GM10266 (cell line): ENCODE results near the gene EDNRA.

Experiments
- DNase-seq: peaks from one replicate; pipeline ENCODE4 v3.0.0; 2012; ENCODE audit errors: extremely low spot score
- CTCF ChIP-seq: IDR thresholded peaks from 2 replicates; pipeline ENCODE4 v1.5.1; 2012; ENCODE audit warnings: mild to moderate bottlenecking, low read depth; ENCODE audit not compliant: control insufficient read depth, insufficient read depth; ENCODE audit errors: missing control alignments

EDNRA gene

DNA sequence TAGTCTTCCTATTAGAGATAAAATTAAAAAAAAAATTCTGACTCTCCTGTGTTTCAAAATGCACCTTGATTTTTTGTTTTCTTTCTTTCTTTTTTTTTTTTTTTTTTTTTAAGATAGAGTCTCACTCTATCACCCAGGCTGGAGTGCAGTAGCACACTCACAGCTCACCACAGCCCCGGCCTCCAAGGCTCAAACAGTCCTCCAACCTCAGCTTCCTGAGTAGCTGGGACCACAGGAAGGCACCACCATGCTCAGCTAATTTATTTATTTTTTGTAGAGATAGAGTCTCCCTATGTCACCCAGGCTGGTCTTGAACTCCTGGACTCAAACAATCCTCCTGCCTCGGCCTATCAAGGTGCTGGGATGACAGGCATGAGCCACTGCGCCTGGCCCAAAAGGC is 95.2 kb downstream of the EDNRA start:
- TF ChIP-seq CTCF = no peak
- no peak for DNase-seq

GRCh38 chr4:147578051-147578476 is 97.2 kb downstream of the EDNRA start:
- no peak for TF ChIP-seq CTCF
- DNase-seq = no peak

- no peak for DNase-seq
- no peak for TF ChIP-seq CTCF
These were observed 97.7 kb downstream of the EDNRA start for GRCh38 chr4:147578593-147578992.

- no peak for DNase-seq
- TF ChIP-seq CTCF = no peak
These were observed 99.5 kb downstream of the EDNRA start for GRCh38 chr4:147580396-147580795.

DNA sequence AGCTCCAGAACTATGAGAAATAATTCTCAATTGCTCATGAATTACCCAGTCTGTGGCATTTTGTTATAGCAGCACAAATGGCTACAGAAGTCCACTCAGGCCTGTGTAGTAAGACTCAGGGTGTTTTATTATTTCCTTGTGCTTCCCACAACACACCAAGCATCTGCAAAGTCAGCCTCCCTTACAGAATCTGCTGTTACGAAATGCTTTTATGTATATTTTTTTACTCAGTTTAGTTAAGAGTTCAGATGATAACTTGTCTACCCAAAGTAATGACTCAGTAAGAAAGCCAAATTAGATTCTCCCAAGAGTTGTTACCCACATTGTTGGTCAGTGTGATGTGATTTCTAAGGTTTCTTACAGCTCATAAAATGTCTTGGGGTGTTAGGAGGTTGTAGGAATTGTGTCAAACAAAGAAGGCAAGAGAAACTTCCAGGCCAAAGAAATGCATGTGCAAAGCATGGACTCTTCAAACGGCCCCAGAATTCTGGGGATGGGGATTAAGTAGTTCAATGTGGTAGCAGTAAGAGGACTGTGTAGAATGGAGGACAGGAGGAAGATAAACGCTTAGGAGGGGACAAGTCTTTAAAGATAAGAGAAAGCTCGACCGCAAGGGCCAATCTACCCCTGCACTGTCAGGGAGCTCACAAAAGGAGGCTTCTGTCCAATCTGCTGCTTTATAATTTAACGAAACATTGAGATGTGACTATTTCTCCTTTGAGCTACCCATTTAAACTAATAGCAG is 100.9 kb downstream of the EDNRA start:
- no peak for DNase-seq
- no peak for TF ChIP-seq CTCF

- DNase-seq = no peak
- no peak for TF ChIP-seq CTCF
These were observed 101.6 kb downstream of the EDNRA start for GRCh38 chr4:147582386-147583060.

DNA sequence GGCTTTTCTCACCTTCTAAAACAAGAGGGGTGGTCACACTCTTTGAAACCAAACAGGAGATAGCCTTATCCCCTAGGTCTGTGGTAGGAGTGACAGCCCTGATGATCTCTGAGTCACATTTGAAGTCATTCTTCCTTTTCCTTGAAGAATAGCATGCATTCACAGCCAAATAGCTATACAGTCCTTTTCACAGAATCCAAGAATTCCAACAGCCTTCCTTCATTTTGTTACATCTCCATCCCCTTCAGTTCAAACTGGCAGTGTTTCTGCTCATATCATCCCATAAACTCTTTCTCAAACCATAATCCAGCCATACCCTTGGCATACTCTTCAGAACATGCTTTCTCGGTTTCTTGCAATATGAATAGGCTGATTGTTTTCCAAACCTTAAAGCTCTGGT is 103.0 kb downstream of the EDNRA start:
- no peak for DNase-seq
- no peak for TF ChIP-seq CTCF
